ENCODE measurements around the gene ZNF189. TPM values are rescaled to one million over a fixed set of nuclear protein-coding genes. Genes with fewer than 3 reads are reported as not detected.

ZNF189 gene
- total and polyA plus RNA-seq, 2 donors (not counting 3 experiments of a cell fraction or from before 2014, with no cell fraction given), result 3.3 to 14.6 TPM

GRCh38 chr9:101366038-101366756, 32.5 kb upstream of the ZNF189 start:
- H3K9me3 ChIP-seq (replicated peaks; ENCODE audit: control insufficient read depth, insufficient read depth, low read length), result no peaks in the 10 kb centered on the region
- DNase-seq (ENCODE audit: low read depth, low spot score) (no peak), FAIRE-seq (no peak)
- H3K79me2 ChIP-seq (ENCODE audit: control insufficient read depth, insufficient read depth, low read length), result no peaks in the 10 kb centered on the region
- H3K9ac ChIP-seq (replicated peaks; ENCODE audit: extremely low read depth, insufficient read depth, low read length), result no peak overlapping the region
- no peaks in the 10 kb centered on the region for H4K20me1 ChIP-seq (replicated peaks; ENCODE audit: control insufficient read depth, extremely low read depth, insufficient read depth, low read length)
- H2AFZ ChIP-seq (ENCODE audit: low read depth, low read length), result no peak overlapping the region
- no peak overlapping the region for H3K4me3 ChIP-seq (replicated peaks in 1 of 3; ENCODE audit: insufficient read depth in 1 of 3, low read depth in 1 of 3, low read length in 3 of 3)
- no peaks in the 10 kb centered on the region for H3K9me1 ChIP-seq (replicated peaks; ENCODE audit: control insufficient read depth, extremely low read depth, insufficient read depth, low read length)
- ChIA-PET POLR2A (no interaction called here), CTCF (no interaction called here)
- no peak overlapping the region for H3K27ac ChIP-seq (ENCODE audit: insufficient read depth, low read depth, low read length)
- H3K27me3 ChIP-seq (ENCODE audit: control insufficient read depth in 2 of 2, insufficient read depth in 2 of 2, low read length in 2 of 2), result no peaks in the 10 kb centered on the region
- intact Hi-C loops (cut with micrococcal nuclease), result no loop called here
- no peaks in the 10 kb centered on the region for H3K36me3 ChIP-seq (ENCODE audit: control insufficient read depth in 2 of 2, extremely low read depth in 1 of 2, insufficient read depth in 2 of 2, low read length in 2 of 2)
- no TSS peak for BruUV-seq (replicated peaks)
- H3K4me1 ChIP-seq (ENCODE audit: control insufficient read depth, extremely low read depth, insufficient read depth, low read length), result no peaks in the 10 kb centered on the region
- TF ChIP-seq MYC (IDR thresholded peaks at IDR 0.05; ENCODE audit: low read depth, low read length) (no peak), MAX (IDR thresholded peaks at IDR 0.05; ENCODE audit: insufficient read depth, insufficient read length) (no peak), CTCF (IDR thresholded peaks at IDR 0.05; ENCODE audit: extremely low read depth in 1 of 2, insufficient read depth in 1 of 2, low read depth in 1 of 2, low read length in 2 of 2) (no peak), POLR2AphosphoS5 (IDR thresholded peaks at IDR 0.05; ENCODE audit: insufficient read depth, low read depth, low read length) (no peak), EZH2 (IDR thresholded peaks at IDR 0.05; ENCODE audit: borderline replicate concordance, low read depth, low read length, severe bottlenecking) (no peak), GATA2 (IDR thresholded peaks at IDR 0.05; ENCODE audit: insufficient read depth, insufficient read length, low read depth, low read length) (no peak), POLR2A (IDR thresholded peaks at IDR 0.05; ENCODE audit: low read depth, low read length) (no peak), FOS (IDR thresholded peaks at IDR 0.05; ENCODE audit: borderline replicate concordance, insufficient read depth, low read length) (no peak), JUN (IDR thresholded peaks at IDR 0.05; ENCODE audit: borderline replicate concordance, insufficient read depth, insufficient read length, low read depth) (no peak)
- dilution Hi-C loops (cut with MboI; ENCODE audit: extremely low pct_ligation_motif_present, low sequenced_read_pairs), result no loop called here
- H3K4me2 ChIP-seq (ENCODE audit: insufficient read depth, low read length), result no peak overlapping the region

Data from endothelial cell of umbilical vein (primary cell).